ENCODE measurements around the gene USP35. TPM values are rescaled to one million over a fixed set of nuclear protein-coding genes. Genes with fewer than 3 reads are reported as not detected.

Gene USP35
- total and polyA plus RNA-seq, 12 donors: 3.6 to 7.3 (median 5.2) TPM

GRCh38 chr11:78211565-78211964 is 22.8 kb downstream of the USP35 start:
- 95 to 98% methylated on average over 5 of the region's 5 CpGs for WGBS, 2 donors
- peaks cover 0 to 10% (median 0%) of the 10 kb centered on the region in 9 donors for H3K4me1 ChIP-seq
- no peak overlapping the region for H3K27ac ChIP-seq
- no peak for TF ChIP-seq CTCF (IDR thresholded peaks at IDR 0.05)
- no peak for ATAC-seq
- no peak overlapping the region for H3K4me3 ChIP-seq
- peaks cover 0 to 80% (median 22%) of the 10 kb centered on the region in 9 donors for H3K36me3 ChIP-seq
- H3K9me3 ChIP-seq: no peaks in the 10 kb centered on the region
- H3K27me3 ChIP-seq: no peaks in the 10 kb centered on the region
- intact Hi-C loops (cut with DNase I): no loop called here
- no peak for DNase-seq

- DNase-seq (no peak), ATAC-seq (peak in 6 of 8 donors; percentile 13 to 33 (median 24))
- Histone ChIP-seq H3K4me1 (peaks cover 0 to 10% (median 0%) of the 10 kb centered on the region in 9 donors), H3K27ac (peak overlapping the region in 1 of 10 donors; percentile 1), H3K36me3 (peaks cover 0 to 80% (median 23%) of the 10 kb centered on the region in 9 donors), H3K9me3 (no peaks in the 10 kb centered on the region), H3K4me3 (no peak overlapping the region), H3K27me3 (no peaks in the 10 kb centered on the region)
- WGBS, 2 donors: 75 to 80% methylated on average over 11 of the region's 11 CpGs
- intact Hi-C loops (cut with DNase I): no loop called here
- no peak for TF ChIP-seq CTCF (IDR thresholded peaks at IDR 0.05)
These were observed 24.1 kb downstream of the USP35 start for GRCh38 chr11:78212586-78213371.

- no peak for DNase-seq
- Histone ChIP-seq H3K36me3 (peaks cover 0 to 81% (median 32%) of the 10 kb centered on the region in 9 donors), H3K27me3 (no peaks in the 10 kb centered on the region), H3K27ac (no peak overlapping the region), H3K4me3 (no peak overlapping the region), H3K9me3 (no peaks in the 10 kb centered on the region), H3K4me1 (peaks cover 0 to 10% (median 0%) of the 10 kb centered on the region in 9 donors)
- no peak for TF ChIP-seq CTCF (IDR thresholded peaks at IDR 0.05)
- no peak for ATAC-seq
- 81 to 82% methylated on average over 8 of the region's 8 CpGs for WGBS, 2 donors
- intact Hi-C loops (cut with DNase I): no loop called here
These were observed 25.0 kb downstream of the USP35 start for GRCh38 chr11:78213526-78214330.

- intact Hi-C loops (cut with DNase I): no loop called here
- H3K27me3 ChIP-seq: no peaks in the 10 kb centered on the region
- ATAC-seq (no peak), DNase-seq (no peak)
- H3K4me1 ChIP-seq: peaks cover 0 to 10% (median 0%) of the 10 kb centered on the region in 9 donors
- TF ChIP-seq CTCF (IDR thresholded peaks at IDR 0.05): no peak
- H3K27ac ChIP-seq: no peak overlapping the region
- H3K36me3 ChIP-seq: peaks cover 0 to 81% (median 38%) of the 10 kb centered on the region in 9 donors
- no peaks in the 10 kb centered on the region for H3K9me3 ChIP-seq
- 84 to 90% methylated on average over 12 of the region's 12 CpGs for WGBS, 2 donors
- no peak overlapping the region for H3K4me3 ChIP-seq
These were observed 25.8 kb downstream of the USP35 start for GRCh38 chr11:78214331-78215194.

Measured in heart right ventricle (tissue), 16 donors.